Measurements from ENCODE around the gene SPPL2A. TPM values are rescaled to one million over a fixed set of nuclear protein-coding genes. Genes with fewer than 3 reads are reported as not detected.

SPPL2A gene
- total and polyA plus RNA-seq, 4 donors, result 67.5 to 135 (median 93.2) TPM

- H3K4me1 ChIP-seq (ENCODE audit: control insufficient read depth in 4 of 4, insufficient read depth in 4 of 4, low read length in 3 of 4), result peaks cover 3 to 28% (median 8%) of the 10 kb centered on the region in 4 donors
- peak overlapping the region; percentile 62 to 97 (median 81) for H3K4me3 ChIP-seq (ENCODE audit: low read depth in 1 of 3, low read length in 3 of 3)
- H3K9ac ChIP-seq (ENCODE audit: low read depth in 1 of 2, low read length in 2 of 2), result peak overlapping the region; percentile 81 to 94
- under 1% methylated on average over 15 of the region's 15 CpGs for WGBS
- H3K27me3 ChIP-seq (ENCODE audit: control insufficient read depth in 4 of 4, insufficient read depth in 4 of 4, low read length in 3 of 4), result no peaks in the 10 kb centered on the region
- no peaks in the 10 kb centered on the region for H3K9me3 ChIP-seq (ENCODE audit: control insufficient read depth in 4 of 4, low read length in 3 of 4)
- H3K36me3 ChIP-seq (ENCODE audit: control insufficient read depth in 4 of 4, insufficient read depth in 3 of 4, low read depth in 1 of 4, low read length in 3 of 4), result no peaks in the 10 kb centered on the region
- TF ChIP-seq YY1 (IDR thresholded peaks at IDR 0.05), result peak; percentile 43
- peak; percentile 10 for TF ChIP-seq MAX (IDR thresholded peaks at IDR 0.05)
- no peak for TF ChIP-seq ATF3 (IDR thresholded peaks at IDR 0.05)
- no peak for DNase-seq (ENCODE audit: low spot score)
- H3K27ac ChIP-seq (ENCODE audit: low read depth in 1 of 2, low read length in 2 of 2), result peak overlapping the region; percentile 97 to 98
These were observed 878 bp downstream of the SPPL2A start for GRCh38 chr15:50764461-50765194.

GRCh38 chr15:50758712-50759205 lies 6.7 kb downstream of the SPPL2A start:
- Histone ChIP-seq H3K27ac (ENCODE audit: low read depth in 1 of 2, low read length in 2 of 2) (no peak overlapping the region), H3K4me1 (ENCODE audit: control insufficient read depth in 4 of 4, insufficient read depth in 4 of 4, low read length in 3 of 4) (peaks cover 0 to 12% (median 2%) of the 10 kb centered on the region in 4 donors), H3K27me3 (ENCODE audit: control insufficient read depth in 4 of 4, insufficient read depth in 4 of 4, low read length in 3 of 4) (no peaks in the 10 kb centered on the region), H3K9ac (ENCODE audit: low read depth in 1 of 2, low read length in 2 of 2) (no peak overlapping the region), H3K4me3 (ENCODE audit: low read depth in 1 of 3, low read length in 3 of 3) (no peak overlapping the region), H3K9me3 (ENCODE audit: control insufficient read depth in 4 of 4, low read length in 3 of 4) (no peaks in the 10 kb centered on the region), H3K36me3 (ENCODE audit: control insufficient read depth in 4 of 4, insufficient read depth in 3 of 4, low read depth in 1 of 4, low read length in 3 of 4) (no peaks in the 10 kb centered on the region)
- DNase-seq (ENCODE audit: low spot score), result no peak
- WGBS, result 96% methylated on average over 4 of the region's 4 CpGs
- TF ChIP-seq ATF3 (IDR thresholded peaks at IDR 0.05) (no peak), EGR1 (IDR thresholded peaks at IDR 0.05; ENCODE audit: low read depth in 2 of 2) (no peak), CTCF (IDR thresholded peaks at IDR 0.05; ENCODE audit: low read depth, low read length, missing input control) (no peak), ZBTB33 (IDR thresholded peaks at IDR 0.05) (no peak), RXRA (IDR thresholded peaks at IDR 0.05) (no peak), SP1 (IDR thresholded peaks at IDR 0.05) (no peak), HNF4A (conservative IDR thresholded peaks at IDR 0.05) (no peak), MAX (IDR thresholded peaks at IDR 0.05) (no peak), REST (IDR thresholded peaks at IDR 0.05) (no peak), FOXA2 (IDR thresholded peaks at IDR 0.05) (no peak), FOXA1 (IDR thresholded peaks at IDR 0.05) (no peak)

Measured in liver (tissue), 9 donors.